ENCODE measurements around the gene QSER1.
"Not testable (repeated sequence)": the region's sequence is repeated elsewhere in the genome, so short reads cannot be mapped to it uniquely, and the experiment has no call there.

QSER1 gene

DNA sequence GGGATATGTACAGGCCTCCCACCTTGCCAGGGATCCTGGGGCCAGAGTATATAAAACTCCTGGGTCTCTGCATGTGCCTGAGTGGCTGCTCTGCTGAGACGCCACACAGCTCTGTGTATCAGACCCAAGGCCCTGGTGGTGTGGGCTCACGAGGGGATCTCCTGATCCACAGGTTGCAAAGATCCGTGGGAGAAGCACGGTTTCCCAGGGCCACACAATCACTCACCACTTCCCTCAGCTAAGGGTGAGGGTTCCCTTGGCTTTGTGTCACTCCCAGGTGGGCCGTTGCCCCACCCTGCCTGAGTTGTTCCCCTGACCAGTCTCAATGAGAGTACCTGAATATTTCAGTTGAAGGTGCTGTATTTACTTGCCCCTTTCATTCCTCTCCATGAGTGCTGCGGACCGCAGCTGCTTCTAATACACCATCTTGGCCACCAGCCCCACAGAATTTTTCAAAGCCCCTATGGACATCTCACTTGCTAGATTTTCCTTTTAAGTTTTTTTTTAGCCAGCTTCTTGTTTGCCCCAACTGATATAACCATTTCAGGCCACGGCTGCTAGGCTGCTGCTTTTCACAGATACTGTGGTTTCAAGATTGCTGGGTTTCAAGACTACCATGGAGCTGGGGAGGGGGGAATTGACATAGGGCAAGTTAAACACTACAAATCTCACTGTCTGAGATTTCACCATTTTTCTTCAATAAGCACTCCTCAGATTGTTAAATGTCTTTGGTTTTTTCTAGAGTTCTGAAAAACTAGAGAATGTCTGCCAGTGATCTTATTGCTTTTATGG is 109.3 kb downstream of the QSER1 start:
- no peak for DNase-seq (ENCODE audit: low read depth)

DNA sequence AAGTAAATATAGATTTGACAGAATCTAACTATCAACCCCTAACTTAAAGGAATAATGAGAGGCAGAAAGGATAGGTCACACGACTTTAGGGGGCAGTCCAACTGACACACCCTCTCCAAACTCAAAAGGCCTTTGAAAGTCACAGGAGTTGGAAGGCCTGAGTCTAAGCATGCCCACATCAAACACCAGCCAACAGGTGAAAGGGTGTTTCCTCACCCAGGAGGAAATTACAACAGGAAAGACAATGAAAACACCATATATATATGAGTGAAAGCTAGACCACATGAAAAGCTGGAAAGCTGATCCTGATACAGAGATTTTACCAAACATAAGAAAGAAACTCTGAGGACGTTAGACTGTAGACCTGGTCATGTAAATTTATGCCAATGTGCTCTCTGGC is 112.6 kb downstream of the QSER1 start:
- no peak for DNase-seq (ENCODE audit: low read depth)

DNA sequence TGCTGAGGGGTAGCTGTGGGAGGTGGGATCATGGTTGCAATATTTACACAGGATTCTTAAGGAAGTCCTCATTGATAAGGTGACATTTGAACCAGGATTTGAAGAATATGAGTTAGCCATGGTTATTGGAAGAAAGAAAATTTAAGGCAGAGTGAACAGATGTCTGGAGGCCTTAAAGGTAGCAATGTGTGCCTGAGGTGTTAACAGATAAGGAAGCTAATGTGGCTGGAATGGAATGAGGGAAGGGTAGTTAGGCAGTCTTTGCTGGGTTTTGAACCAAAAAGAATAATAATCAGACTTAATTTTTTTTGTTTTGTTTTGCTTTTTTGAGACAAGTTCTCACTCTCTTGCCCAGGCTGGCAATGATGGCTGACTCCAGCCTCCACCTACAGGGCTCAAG is 113.4 kb downstream of the QSER1 start:
- no peak for DNase-seq (ENCODE audit: low read depth)

DNA sequence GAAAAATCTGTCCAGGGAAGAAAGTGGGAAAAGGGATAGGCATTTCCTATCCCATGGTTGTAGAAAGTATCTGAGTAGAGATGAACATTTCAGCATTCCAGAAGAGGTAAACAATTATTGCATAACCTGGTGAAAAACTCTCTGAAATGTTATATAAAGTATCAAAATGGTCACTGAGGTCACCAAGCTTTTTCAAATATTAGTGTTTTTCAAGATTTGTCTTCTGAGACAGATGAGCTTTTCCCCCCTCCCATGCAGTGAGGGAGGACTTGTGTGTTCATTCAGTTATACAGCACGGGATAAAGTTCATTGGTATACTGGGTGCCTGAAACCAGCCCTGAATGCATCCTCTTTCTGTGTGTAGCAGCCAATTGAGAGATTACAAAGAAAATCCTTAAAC is 121.1 kb downstream of the QSER1 start:
- DNase-seq (ENCODE audit: low read depth) = no peak

DNA sequence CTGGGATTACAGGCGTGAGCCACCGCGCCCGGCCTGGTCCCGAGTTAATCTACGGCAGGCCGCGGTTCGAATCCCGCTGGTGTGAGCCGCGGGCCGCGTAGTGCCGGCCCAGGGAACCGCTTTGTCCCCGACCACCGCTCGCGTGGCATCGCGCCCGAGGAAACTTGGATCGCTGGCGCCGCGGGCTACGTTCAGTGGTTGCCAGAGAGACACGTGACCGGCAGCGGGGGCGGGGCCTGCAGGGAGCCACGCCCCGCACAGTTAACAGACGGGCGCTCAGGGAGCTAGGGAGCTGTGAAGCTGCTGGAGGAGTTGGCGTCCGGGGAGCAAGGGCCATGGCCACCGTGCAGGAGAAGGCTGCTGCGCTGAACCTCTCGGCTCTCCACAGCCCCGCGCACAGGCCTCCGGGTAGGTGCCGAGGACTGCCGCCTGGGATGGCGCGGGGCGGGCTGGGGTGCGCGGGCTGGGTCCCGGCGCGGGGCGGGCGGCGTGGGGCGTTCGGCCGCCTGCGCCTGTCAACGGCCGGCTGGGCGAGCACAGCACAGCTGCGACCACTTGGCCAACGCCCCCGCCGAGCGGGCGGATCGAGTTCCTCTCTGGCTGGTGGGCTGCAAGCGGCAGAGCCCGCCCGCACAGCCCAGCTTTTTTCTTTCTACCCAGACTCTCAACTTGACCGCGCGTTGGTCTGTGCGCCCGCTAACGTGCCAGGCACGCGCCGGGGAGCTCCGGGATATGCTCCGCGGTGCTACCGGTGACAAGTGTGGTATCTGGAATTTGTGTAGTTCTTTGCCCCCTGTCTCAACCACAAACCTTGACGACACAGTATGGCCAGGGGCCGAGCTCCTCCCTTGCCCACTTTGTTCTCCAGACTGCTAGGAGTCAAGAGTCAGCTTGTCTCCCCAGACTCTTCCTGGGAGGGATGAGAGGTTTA is 123.3 kb downstream of the QSER1 start, which contains the start of gene DEPDC7:
Gene DEPDC7, plus strand, starts transcription at position 258 of the 931 bp plus-strand sequence. Its CDS starts 78 bp downstream, at position 336.
- DNase-seq (ENCODE audit: low read depth) = peak; percentile 86

DNA sequence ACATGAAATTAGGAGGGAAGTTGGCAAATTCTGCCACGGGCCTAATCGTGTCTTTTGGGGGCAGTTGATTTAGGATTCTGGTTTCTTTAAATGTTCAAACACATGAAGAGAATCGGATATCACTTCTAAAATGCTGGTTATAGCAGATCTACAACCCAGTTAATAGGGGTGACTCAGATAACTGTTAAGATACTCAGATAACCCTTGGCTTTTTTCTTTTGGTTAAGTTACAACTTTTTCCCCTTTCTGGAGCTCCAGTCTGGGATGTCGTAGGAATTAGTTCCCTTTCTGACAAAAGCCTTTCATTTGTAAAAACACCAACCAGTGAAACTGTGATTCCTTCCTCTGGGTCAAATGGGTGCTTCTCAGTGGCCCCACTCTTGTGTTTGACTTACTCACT is 124.0 kb downstream of the QSER1 start:
- no peak for DNase-seq (ENCODE audit: low read depth)

DNA sequence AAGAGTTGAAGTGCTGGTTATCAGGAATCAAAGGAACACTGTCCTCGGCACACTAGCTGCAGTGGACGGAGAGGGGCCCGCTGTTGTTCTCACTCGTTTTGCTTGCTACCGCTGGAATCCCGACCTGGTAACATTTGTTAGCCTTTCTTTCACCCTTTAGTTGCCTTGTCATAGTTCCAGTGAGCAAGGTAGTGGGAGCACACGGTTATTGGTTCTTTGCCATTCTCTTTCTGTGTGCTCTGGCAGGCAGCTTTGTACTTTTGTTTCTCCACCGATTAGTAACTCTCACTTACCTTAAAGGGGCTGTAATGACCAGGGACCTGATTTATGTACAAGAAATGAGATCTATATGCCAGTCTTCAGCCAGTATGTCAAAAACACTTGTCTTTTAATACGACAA is 124.9 kb downstream of the QSER1 start:
- DNase-seq (ENCODE audit: low read depth) = no peak

DNA sequence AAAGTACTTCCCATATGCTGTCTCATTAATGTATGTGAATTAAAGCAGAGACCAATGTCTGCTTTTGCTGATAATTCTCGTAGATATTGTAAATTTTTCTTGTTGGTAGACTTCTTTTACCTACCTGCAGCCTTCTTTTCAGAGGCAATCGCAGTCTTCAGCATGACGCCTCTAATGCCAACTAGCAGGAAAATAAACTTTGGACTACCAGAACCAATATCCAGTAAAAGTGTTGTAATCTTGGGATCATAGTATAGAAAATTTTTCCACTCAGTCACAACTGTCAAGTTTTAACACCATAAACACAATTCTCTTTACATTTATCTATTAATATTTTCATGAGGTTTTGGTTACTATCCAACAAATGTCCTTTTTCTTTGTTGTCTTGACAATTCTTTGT is 125.4 kb downstream of the QSER1 start:
- DNase-seq (ENCODE audit: low read depth) = no peak

DNA sequence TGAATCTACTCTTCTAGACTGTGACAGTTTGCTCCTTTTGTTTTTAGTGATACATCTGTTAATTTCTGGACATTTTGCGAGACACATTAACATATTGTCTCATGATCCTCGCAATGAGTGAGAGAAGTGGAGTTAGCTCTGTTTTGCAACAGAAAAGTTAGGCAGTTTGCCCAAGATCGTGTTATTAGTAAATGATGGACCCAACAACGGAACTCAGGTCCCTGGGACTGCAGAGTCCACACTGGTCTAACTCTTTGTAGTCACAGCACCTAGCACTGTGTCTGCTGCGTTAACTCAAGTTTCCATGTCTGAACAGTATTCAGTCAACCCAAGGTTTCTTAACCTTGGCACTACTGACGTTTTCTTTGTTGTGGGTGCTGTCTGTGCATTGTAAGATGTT is 126.2 kb downstream of the QSER1 start:
- no peak for DNase-seq (ENCODE audit: low read depth)

DNA sequence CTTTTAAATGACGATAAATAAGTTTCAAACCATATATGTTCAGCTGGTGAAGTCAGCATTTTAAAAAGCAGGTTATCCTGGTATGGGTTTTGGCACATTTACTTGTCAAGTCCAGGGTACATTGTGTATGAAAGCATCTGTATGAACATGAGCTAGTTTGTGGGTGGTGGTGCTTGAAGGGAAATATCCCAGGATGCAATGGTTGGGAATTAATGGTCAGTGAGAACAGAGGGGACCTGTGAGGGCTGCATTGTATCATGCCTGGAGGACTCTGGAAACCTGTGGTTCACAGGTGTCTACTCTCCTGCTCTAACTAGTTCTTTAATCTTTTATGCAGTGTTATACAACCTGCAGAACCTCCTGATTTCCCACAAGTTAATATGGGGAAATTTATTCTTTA is 128.9 kb downstream of the QSER1 start:
- no peak for DNase-seq (ENCODE audit: low read depth)

DNA sequence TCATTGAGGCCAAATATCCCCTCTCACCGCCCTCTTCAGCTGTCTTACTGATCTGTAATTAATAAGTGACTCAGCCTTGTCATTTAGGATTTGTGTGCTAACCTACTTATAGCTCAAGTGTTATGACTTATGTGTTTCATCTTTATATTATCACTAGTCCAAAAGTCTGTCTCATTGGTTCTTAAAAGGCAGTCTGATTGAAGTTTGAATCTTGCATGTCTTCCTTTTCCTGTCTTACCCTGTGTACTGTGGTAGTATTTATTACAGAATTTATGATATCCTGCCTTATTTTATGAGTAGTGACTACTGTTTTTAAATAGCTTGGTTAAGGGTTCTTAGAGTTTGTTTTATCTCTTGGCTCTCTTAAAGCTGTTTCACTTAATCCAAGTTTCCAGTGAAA is 129.3 kb downstream of the QSER1 start:
- no peak for DNase-seq (ENCODE audit: low read depth)

DNA sequence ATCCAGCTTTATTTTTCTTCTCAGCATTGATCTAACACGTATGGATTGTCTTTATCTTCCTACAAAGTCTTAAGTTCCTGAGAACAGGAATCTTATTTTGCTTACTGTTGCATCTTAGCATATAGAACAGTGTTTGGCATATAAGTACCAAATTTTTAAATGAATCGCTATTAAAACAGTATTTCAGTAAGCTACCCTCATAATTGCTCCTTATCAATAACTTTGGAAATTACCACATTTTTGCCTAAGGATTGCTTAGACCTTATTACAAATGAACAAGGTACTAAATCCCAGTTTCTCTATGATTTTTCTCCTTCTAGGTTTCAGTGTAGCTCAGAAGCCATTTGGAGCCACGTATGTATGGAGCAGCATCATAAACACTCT is 132.7 kb downstream of the QSER1 start:
- DNase-seq (ENCODE audit: low read depth) = no peak

DNA sequence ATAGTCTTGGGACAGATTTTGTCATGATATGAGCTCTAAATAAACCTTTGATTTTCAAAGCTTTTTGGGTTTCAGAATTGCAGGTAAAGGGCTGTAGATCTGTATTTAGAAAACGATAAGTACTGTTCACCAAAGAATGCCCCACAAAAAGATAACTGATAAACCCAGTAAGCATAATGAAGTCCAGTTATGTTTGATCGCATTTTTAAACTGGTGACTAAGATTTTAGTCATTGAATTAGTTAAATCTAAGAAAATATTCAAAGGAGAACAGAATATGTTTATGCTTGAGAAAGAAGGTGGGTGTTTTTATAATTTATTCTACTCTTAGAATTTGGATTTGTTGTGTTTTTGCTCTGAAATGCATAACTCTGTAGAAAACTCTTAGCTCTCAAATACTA is 134.6 kb downstream of the QSER1 start:
- no peak for DNase-seq (ENCODE audit: low read depth)

DNA sequence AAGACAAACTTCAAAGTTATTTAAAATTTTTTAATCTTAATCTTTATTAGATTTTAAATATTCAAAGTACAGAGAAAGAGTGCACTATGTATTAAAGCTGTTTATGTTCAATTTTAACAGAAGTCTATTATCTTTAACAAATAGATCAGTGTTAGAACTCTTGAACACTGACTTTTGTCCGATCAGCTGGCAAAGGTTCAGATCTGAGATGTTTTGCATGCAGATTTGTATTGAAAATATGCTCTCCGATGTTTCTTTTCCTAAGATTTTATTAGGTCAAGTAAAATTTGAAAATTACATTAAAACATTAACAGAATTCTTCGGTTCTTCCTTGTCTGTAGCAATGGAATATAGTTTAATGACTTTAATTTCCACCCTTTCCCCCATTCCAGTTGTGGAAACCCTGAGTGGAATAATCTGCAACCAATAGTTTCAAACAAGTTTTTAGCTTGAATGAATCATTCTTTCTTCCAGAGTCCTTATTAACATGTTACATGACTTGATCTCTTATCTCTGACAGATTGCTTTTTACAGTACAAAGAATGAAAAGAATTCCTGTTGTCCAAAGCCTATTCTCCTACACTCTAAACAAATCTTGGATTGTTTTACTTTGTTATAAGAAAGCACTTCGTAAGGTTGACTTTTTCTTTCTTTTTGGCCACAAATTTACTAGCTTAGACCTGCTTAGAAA is 135.4 kb downstream of the QSER1 start:
- no peak for DNase-seq (ENCODE audit: low read depth)

DNA sequence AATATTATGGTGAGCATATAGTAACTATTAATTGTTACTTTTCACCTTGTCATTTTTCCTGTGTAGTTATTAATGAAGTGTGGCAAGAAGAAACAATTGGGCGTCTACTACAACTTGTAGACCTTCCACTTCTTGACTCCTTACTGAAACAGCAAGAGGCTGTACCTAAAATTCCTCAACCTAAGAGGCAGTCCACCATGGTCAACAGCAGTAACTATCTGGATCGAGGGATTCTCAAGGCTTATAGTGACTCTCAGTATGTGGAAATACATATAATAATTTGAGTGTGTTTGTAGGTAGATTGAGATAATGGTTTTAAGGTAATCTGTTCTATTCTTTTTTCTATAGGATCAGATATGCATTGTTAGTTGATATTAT is 135.9 kb downstream of the QSER1 start:
- DNase-seq (ENCODE audit: low read depth) = no peak

DNA sequence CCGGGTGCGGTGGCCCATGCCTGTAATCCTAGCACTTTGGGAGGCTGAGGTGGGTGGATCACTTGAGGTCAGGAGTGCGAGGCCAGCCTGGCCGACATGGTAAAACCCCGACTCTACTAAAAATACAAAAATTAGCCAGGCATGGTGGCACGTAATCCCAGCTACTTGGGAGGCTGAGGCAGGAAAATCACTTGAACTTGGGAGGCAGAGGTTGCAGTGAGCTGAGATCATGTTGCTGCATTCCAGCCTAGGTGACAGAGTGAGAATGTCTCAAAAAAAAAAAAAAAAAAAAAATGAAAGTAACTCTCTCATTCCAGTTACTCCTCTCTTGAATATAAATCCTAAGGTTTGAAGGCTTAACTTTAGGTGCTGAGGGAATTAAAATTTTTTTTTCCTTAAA is 136.6 kb downstream of the QSER1 start:
- DNase-seq (ENCODE audit: low read depth) = not testable (repeated sequence)

Data from fibroblast of gingiva (primary cell).